ENCODE data around the gene ATAD1. TPM values are rescaled to one million over a fixed set of nuclear protein-coding genes. Genes with fewer than 3 reads are reported as not detected.

Gene ATAD1
- polyA plus RNA-seq, 3 donors, result 6.3 to 13.2 (median 10.2) TPM

GRCh38 chr10:87734987-87735827 is 82.8 kb downstream of the ATAD1 start:
- Histone ChIP-seq H3K9me3 (replicated peaks in 1 of 2; ENCODE audit: control insufficient read depth in 1 of 2, insufficient read depth in 1 of 2, low read length in 2 of 2) (no peaks in the 10 kb centered on the region), H3K4me2 (replicated peaks; ENCODE audit: extremely low read depth, low read length, poor library complexity, severe bottlenecking) (no peak overlapping the region), H3K4me3 (replicated peaks in 1 of 3; ENCODE audit: low read depth in 2 of 3, low read length in 3 of 3) (peak overlapping the region in 1 of 3 experiments; percentile 7), H3K27ac (ENCODE audit: low read depth in 1 of 2, low read length in 2 of 2) (no peak overlapping the region), H2AFZ (ENCODE audit: insufficient read depth, low read depth, low read length, poor library complexity, severe bottlenecking) (peak overlapping the region; percentile 4), H4K20me1 (ENCODE audit: insufficient read depth, low read length) (no peaks in the 10 kb centered on the region), H3K36me3 (replicated peaks in 1 of 2; ENCODE audit: control insufficient read depth in 1 of 2, insufficient read depth in 2 of 2, low read length in 2 of 2) (no peaks in the 10 kb centered on the region), H3K9ac (ENCODE audit: insufficient read depth, low read length, poor library complexity, severe bottlenecking) (no peak overlapping the region), H3K79me2 (ENCODE audit: insufficient read depth, low read length) (no peaks in the 10 kb centered on the region), H3K27me3 (ENCODE audit: control insufficient read depth in 2 of 2, insufficient read depth in 2 of 2, low read length in 2 of 2) (no peaks in the 10 kb centered on the region), H3K4me1 (ENCODE audit: control insufficient read depth in 1 of 2, insufficient read depth in 2 of 2, low read length in 2 of 2) (peaks cover 25 to 28% of the 10 kb centered on the region in 2 donors)
- peaks cover 0 to 3% (median 0%) of the 10 kb centered on the region in 7 donors for H3K9me3 Mint-ChIP-seq
- peaks cover 0 to 3% of the 10 kb centered on the region in 2 donors for H3K36me3 Mint-ChIP-seq
- H3K4me1 Mint-ChIP-seq, result peaks cover 28% of the 10 kb centered on the region
- WGBS (ENCODE audit: insufficient coverage), result 50% methylated on average over 1 of the region's 7 CpGs
- peak overlapping the region in 1 of 2 donors; percentile 37 for H3K4me3 Mint-ChIP-seq
- H3K27me3 Mint-ChIP-seq (ENCODE audit: low read depth in 3 of 3), result no peaks in the 10 kb centered on the region
- peak; percentile 9 to 34 (median 30) for DNase-seq
- TF ChIP-seq, protein P1, sequence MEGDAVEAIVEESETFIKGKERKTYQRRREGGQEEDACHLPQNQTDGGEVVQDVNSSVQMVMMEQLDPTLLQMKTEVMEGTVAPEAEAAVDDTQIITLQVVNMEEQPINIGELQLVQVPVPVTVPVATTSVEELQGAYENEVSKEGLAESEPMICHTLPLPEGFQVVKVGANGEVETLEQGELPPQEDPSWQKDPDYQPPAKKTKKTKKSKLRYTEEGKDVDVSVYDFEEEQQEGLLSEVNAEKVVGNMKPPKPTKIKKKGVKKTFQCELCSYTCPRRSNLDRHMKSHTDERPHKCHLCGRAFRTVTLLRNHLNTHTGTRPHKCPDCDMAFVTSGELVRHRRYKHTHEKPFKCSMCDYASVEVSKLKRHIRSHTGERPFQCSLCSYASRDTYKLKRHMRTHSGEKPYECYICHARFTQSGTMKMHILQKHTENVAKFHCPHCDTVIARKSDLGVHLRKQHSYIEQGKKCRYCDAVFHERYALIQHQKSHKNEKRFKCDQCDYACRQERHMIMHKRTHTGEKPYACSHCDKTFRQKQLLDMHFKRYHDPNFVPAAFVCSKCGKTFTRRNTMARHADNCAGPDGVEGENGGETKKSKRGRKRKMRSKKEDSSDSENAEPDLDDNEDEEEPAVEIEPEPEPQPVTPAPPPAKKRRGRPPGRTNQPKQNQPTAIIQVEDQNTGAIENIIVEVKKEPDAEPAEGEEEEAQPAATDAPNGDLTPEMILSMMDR (IDR thresholded peaks at IDR 0.05), result peak; percentile 87
- intact Hi-C loops (cut with micrococcal nuclease), result loop anchor here in 1 of 2 donors (5.0 kb wide), 1 partner anchor 78 kb away; the partner anchor contains the start of gene PAPSS2
- H3K27ac Mint-ChIP-seq, result peak overlapping the region in 6 of 7 donors; percentile 30 to 75 (median 54)

DNA sequence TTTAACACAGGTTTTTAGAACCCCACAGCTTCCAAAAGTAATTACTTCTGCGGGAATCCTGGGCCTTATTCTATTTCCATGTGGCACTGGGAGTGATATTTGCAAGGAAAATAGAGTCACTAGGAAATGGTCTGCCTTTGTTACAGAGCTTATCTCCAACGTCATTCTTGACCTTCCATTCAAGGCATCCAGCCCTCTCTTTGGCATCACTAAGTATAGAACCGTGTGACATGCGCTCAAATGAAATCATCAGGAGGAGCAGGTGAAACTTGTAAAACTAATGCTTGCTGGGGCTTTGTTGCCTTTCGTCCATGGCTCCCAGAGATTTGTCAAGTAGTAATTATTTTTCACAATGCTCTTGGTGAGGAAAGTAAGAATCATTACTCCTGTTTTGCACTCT is 84.9 kb downstream of the ATAD1 start:
- no peaks in the 10 kb centered on the region for H3K9me3 ChIP-seq (replicated peaks in 1 of 2; ENCODE audit: control insufficient read depth in 1 of 2, insufficient read depth in 1 of 2, low read length in 2 of 2)
- no peaks in the 10 kb centered on the region for H3K36me3 ChIP-seq (replicated peaks in 1 of 2; ENCODE audit: control insufficient read depth in 1 of 2, insufficient read depth in 2 of 2, low read length in 2 of 2)
- H2AFZ ChIP-seq (ENCODE audit: insufficient read depth, low read depth, low read length, poor library complexity, severe bottlenecking), result no peak overlapping the region
- 86% methylated on average over 2 of the region's 5 CpGs for WGBS (ENCODE audit: insufficient coverage)
- H4K20me1 ChIP-seq (ENCODE audit: insufficient read depth, low read length), result no peaks in the 10 kb centered on the region
- Mint-ChIP-seq H3K27ac (no peak overlapping the region), H3K27me3 (ENCODE audit: low read depth in 3 of 3) (no peaks in the 10 kb centered on the region), H3K4me1 (peaks cover 19% of the 10 kb centered on the region), H3K9me3 (no peaks in the 10 kb centered on the region), H3K36me3 (peaks cover 0 to 3% of the 10 kb centered on the region in 2 donors), H3K4me3 (no peak overlapping the region)
- no peak overlapping the region for H3K27ac ChIP-seq (ENCODE audit: low read depth in 1 of 2, low read length in 2 of 2)
- TF ChIP-seq, protein P1 (IDR thresholded peaks at IDR 0.05), result no peak
- H3K27me3 ChIP-seq (ENCODE audit: control insufficient read depth in 2 of 2, insufficient read depth in 2 of 2, low read length in 2 of 2), result no peaks in the 10 kb centered on the region
- no peak overlapping the region for H3K4me2 ChIP-seq (replicated peaks; ENCODE audit: extremely low read depth, low read length, poor library complexity, severe bottlenecking)
- H3K4me3 ChIP-seq (replicated peaks in 1 of 3; ENCODE audit: low read depth in 2 of 3, low read length in 3 of 3), result no peak overlapping the region
- DNase-seq, result no peak
- H3K4me1 ChIP-seq (ENCODE audit: control insufficient read depth in 1 of 2, insufficient read depth in 2 of 2, low read length in 2 of 2), result peaks cover 14 to 15% of the 10 kb centered on the region in 2 donors
- no peak overlapping the region for H3K9ac ChIP-seq (ENCODE audit: insufficient read depth, low read length, poor library complexity, severe bottlenecking)
- intact Hi-C loops (cut with micrococcal nuclease), result no loop called here
- no peaks in the 10 kb centered on the region for H3K79me2 ChIP-seq (ENCODE audit: insufficient read depth, low read length)

Measured in CD14-positive monocyte (primary cell).